A549 (cell line): ENCODE results near the gene FAM78A. TPM values are rescaled to one million over a fixed set of nuclear protein-coding genes. Genes with fewer than 3 reads are reported as not detected.

Experiments used
- ATAC-seq, 2 experiments: fragments of 200-7000 bp in 1 of 2; fragments of >200 bp in 1 of 2; cut with Nextera tagmentation in 1 of 2; cut with Tn5 transposase in 1 of 2; 3 replicates each; pipeline versions ENCODE4 v1.8.0 to v1.9.1; 2018 to 2020; ENCODE audit warnings: mild to moderate bottlenecking in 1 of 2, moderate library complexity in 1 of 2
- CTCF ChIA-PET: fragments of 300-600 bp; sonication (Branson Sonifier 250); formaldehyde crosslinking; extraction: SDS; loops from one replicate; lab custom pipeline; 2021; ENCODE audit warnings: antibody characterized with exemption, inconsistent platforms; lab: Yijun Ruan, JAX
- POLR2A ChIA-PET: fragments of 350-600 bp; formaldehyde crosslinking; extraction: SDS; loops from one replicate; lab custom pipeline; 2021; ENCODE audit warnings: antibody characterized with exemption, inconsistent platforms; lab: Yijun Ruan, JAX
- DNase-seq, 2 experiments: peaks; one replicate each; pipeline versions ENCODE4 v3.0.0 to v3.0.0-alpha.2; 2011 to 2016; ENCODE audit warnings: low read depth in 1 of 2, low spot score in 1 of 2
- FAIRE-seq: peaks from 2 replicates; lab custom pipeline; 2011; peaks lifted over from hg19 to GRCh38; lab: Jason Lieb, UNC
- H3K27ac ChIP-seq, 2 experiments: fragments of >200 bp; sonication (Bioruptor Twin); formaldehyde crosslinking; 3 replicates each; pipeline ENCODE4 v1.5.1; 2016 to 2017
- H3K4me1 ChIP-seq: fragments of >200 bp; sonication (Bioruptor Twin); formaldehyde crosslinking; 3 replicates; pipeline ENCODE4 v1.6.1; 2016
- H3K4me2 ChIP-seq: fragments of >200 bp; sonication (Bioruptor Twin); formaldehyde crosslinking; 3 replicates; pipeline ENCODE4 v1.6.1; 2016
- H3K4me3 ChIP-seq: fragments of >200 bp; sonication (Bioruptor Twin); formaldehyde crosslinking; 3 replicates; pipeline ENCODE4 v1.5.1; 2016
- H3K9me3 ChIP-seq: fragments of >200 bp; sonication (Bioruptor Twin); formaldehyde crosslinking; 3 replicates; pipeline ENCODE4 v1.6.1; 2016
- CHD2 ChIP-seq: fragments of 150-350 bp; IDR thresholded peaks from 2 replicates; pipeline ENCODE4 v1.6.1; 2014; ENCODE audit warnings: low read length; ENCODE audit not compliant: partially characterized antibody
- FOXS1 ChIP-seq: fragments of 250-450 bp; sonication (Bioruptor Pico); IDR thresholded peaks from 2 replicates; pipeline ENCODE4 v1.5.0; 2020; ENCODE audit warnings: mild to moderate bottlenecking, moderate library complexity
- HOXB13 ChIP-seq: fragments of 250-450 bp; sonication (Bioruptor Pico); IDR thresholded peaks from 2 replicates; pipeline ENCODE4 v1.5.0; 2020; ENCODE audit warnings: low read depth, mild to moderate bottlenecking, moderate library complexity
- MYC ChIP-seq: IDR thresholded peaks from 2 replicates; pipeline ENCODE4 v1.6.1; 2012; ENCODE audit warnings: mild to moderate bottlenecking, inconsistent platforms, low read length, improper control_type of control experiment, borderline replicate concordance
- NFE2L2 ChIP-seq: fragments of 150-350 bp; conservative IDR thresholded peaks from 2 replicates; pipeline ENCODE4 v1.6.1; 2014; ENCODE audit warnings: low read length
- NPAS2 ChIP-seq: fragments of 250-450 bp; sonication (Bioruptor Pico); IDR thresholded peaks from 2 replicates; pipeline ENCODE4 v1.8.0; 2022; ENCODE audit warnings: mild to moderate bottlenecking, moderate library complexity, borderline replicate concordance
- RARB ChIP-seq: fragments of 250-450 bp; sonication (Bioruptor Pico); IDR thresholded peaks from 2 replicates; pipeline ENCODE4 v1.8.0; 2021; ENCODE audit warnings: mild to moderate bottlenecking, moderate library complexity
- RFX5 ChIP-seq: fragments of 450-650 bp; IDR thresholded peaks from 2 replicates; pipeline ENCODE4 v1.7.1; 2014; ENCODE audit warnings: antibody characterized with exemption, mild to moderate bottlenecking, moderate library complexity
- TFCP2L1 ChIP-seq: fragments of 250-450 bp; sonication (Bioruptor Pico); IDR thresholded peaks from 2 replicates; pipeline ENCODE4 v1.5.0; 2021; ENCODE audit warnings: mild to moderate bottlenecking
- WGBS: methylation state at CpG from one replicate; pipeline ENCODE4 v1.1.6; 2017; ENCODE audit errors: missing lambda C conversion rate; 5-methylcytosine and 5-hydroxymethylcytosine counted together
- polyA plus RNA-seq, 4 experiments: library from polyadenylated mRNA; depleted of rRNA in 3 of 4; stranded (reverse); fragments of >200 nt; fragmentation: RNase III in 1 of 4; extraction: RNeasy Plus Mini Kit Qiagen cat#74134 plus additional on column Dnase treatment in 1 of 4; gene quantifications; 2 replicates in 3 of 4; 3 replicates in 1 of 4; pipeline ENCODE4 v1.2.3, GENCODE V29; 2011 to 2017
- TF ChIP-seq, protein P1 (sequence below): fragments of 250-450 bp; sonication (Bioruptor Pico); IDR thresholded peaks from 2 replicates; pipeline ENCODE4 v1.5.0; 2021; ENCODE audit warnings: mild to moderate bottlenecking, moderate library complexity, borderline replicate concordance
- TF ChIP-seq, protein P2 (sequence below): fragments of 200-600 bp; sonication (generic); IDR thresholded peaks from 2 replicates; pipeline ENCODE4 v1.6.1; 2016; ENCODE audit warnings: antibody characterized with exemption, mild to moderate bottlenecking, moderate library complexity
- TF ChIP-seq, protein P3 (sequence below): fragments of >200 bp; sonication (Bioruptor Twin); formaldehyde crosslinking; IDR thresholded peaks from 2 replicates; pipeline ENCODE4 v1.6.1; 2016

The FAM78A gene
- polyA plus RNA-seq, 2 of the 4 experiments (the other 2 are of a cell fraction) = 0.44 to 0.50 TPM

DNA sequence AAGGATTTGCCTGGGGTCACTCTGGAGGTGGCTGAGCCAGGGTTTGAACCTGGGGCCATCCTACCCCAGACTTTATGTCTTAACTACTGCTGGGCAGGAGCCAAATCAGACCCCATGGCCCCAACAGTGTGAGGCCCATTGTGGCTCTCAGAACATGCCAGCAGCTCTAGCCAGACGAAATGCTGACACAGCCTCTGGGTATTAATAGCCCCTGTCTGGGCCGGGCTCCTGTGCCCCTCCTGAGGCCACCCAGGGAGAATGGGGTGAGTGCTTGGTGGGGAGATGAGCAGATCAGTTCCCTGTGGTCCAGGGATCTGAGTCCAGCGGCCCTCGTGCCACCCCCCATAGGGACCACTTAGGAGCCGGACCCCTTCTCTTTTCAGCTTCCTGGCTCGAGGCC is 11.0 kb upstream of the FAM78A start:
- TF ChIP-seq, protein P1, sequence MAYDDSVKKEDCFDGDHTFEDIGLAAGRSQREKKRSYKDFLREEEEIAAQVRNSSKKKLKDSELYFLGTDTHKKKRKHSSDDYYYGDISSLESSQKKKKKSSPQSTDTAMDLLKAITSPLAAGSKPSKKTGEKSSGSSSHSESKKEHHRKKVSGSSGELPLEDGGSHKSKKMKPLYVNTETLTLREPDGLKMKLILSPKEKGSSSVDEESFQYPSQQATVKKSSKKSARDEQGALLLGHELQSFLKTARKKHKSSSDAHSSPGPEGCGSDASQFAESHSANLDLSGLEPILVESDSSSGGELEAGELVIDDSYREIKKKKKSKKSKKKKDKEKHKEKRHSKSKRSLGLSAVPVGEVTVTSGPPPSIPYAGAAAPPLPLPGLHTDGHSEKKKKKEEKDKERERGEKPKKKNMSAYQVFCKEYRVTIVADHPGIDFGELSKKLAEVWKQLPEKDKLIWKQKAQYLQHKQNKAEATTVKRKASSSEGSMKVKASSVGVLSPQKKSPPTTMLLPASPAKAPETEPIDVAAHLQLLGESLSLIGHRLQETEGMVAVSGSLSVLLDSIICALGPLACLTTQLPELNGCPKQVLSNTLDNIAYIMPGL (CRISPR knock-in tag) = no peak
- TF ChIP-seq RFX5 (no peak), CHD2 (no peak), RARB (CRISPR knock-in tag) (no peak), FOXS1 (CRISPR knock-in tag) (no peak), NPAS2 (CRISPR knock-in tag) (no peak)
- TF ChIP-seq, all 56 proteins: peak for 0
- Histone ChIP-seq H3K4me2 (no peak overlapping the region), H3K9me3 (no peaks in the 10 kb centered on the region), H3K4me3 (no peak overlapping the region), H3K4me1 (no peaks in the 10 kb centered on the region), H3K27ac (no peak overlapping the region)
- WGBS = 79% methylated on average over 6 of the region's 6 CpGs
- DNase-seq = no peak
- ATAC-seq = no peak
- CTCF ChIA-PET = interaction anchor here (1.0 to 2.1 kb wide), 4 partner anchors 9 to 49 kb away, joined by 3 to 5 read pairs (median 4); no protein-coding TSS in a partner anchor
- FAIRE-seq = no peak
- POLR2A ChIA-PET = no interaction called here

DNA sequence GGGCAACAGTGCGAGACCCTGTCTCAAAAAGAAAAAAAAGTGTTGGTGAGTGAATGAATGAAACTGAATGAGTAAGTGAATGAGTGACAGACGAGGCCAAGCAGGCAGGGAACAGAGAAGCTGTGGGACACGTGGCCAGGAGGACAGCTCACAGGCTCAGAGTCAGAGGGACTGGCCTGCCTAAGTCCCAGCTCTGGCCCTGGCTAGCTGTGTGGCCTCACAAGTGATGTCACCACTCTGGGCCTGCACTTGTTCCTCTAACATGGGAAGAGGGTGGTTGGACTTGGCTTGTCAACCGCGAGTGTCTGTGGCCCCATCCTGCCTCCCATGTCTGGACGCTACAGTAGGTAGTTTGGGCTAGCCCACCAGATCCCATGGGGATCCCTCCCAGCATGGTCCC is 8.5 kb upstream of the FAM78A start:
- Histone ChIP-seq H3K4me2 (no peak overlapping the region), H3K4me1 (no peaks in the 10 kb centered on the region), H3K27ac (no peak overlapping the region), H3K4me3 (no peak overlapping the region), H3K9me3 (no peaks in the 10 kb centered on the region)
- no peak for FAIRE-seq
- ChIA-PET POLR2A (no interaction called here), CTCF (interaction anchor here (1.0 to 2.6 kb wide), 2 partner anchors 10 to 51 kb away, joined by 3 to 14 read pairs; no protein-coding TSS in a partner anchor)
- no peak for ATAC-seq
- WGBS = 84% methylated on average over 6 of the region's 6 CpGs
- TF ChIP-seq FOXS1 (CRISPR knock-in tag) = no peak
- no peak for TF ChIP-seq CHD2
- no peak for TF ChIP-seq TFCP2L1
- TF ChIP-seq NFE2L2 = no peak
- TF ChIP-seq, protein P1 (CRISPR knock-in tag) = no peak
- TF ChIP-seq, protein P2, sequence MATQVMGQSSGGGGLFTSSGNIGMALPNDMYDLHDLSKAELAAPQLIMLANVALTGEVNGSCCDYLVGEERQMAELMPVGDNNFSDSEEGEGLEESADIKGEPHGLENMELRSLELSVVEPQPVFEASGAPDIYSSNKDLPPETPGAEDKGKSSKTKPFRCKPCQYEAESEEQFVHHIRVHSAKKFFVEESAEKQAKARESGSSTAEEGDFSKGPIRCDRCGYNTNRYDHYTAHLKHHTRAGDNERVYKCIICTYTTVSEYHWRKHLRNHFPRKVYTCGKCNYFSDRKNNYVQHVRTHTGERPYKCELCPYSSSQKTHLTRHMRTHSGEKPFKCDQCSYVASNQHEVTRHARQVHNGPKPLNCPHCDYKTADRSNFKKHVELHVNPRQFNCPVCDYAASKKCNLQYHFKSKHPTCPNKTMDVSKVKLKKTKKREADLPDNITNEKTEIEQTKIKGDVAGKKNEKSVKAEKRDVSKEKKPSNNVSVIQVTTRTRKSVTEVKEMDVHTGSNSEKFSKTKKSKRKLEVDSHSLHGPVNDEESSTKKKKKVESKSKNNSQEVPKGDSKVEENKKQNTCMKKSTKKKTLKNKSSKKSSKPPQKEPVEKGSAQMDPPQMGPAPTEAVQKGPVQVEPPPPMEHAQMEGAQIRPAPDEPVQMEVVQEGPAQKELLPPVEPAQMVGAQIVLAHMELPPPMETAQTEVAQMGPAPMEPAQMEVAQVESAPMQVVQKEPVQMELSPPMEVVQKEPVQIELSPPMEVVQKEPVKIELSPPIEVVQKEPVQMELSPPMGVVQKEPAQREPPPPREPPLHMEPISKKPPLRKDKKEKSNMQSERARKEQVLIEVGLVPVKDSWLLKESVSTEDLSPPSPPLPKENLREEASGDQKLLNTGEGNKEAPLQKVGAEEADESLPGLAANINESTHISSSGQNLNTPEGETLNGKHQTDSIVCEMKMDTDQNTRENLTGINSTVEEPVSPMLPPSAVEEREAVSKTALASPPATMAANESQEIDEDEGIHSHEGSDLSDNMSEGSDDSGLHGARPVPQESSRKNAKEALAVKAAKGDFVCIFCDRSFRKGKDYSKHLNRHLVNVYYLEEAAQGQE = no peak
- no peak for TF ChIP-seq MYC
- TF ChIP-seq HOXB13 = no peak
- TF ChIP-seq, protein P3, sequence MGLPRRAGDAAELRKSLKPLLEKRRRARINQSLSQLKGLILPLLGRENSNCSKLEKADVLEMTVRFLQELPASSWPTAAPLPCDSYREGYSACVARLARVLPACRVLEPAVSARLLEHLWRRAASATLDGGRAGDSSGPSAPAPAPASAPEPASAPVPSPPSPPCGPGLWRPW = no peak
- DNase-seq = no peak
